SW480 (cell line): ENCODE measurements around the gene NTN1.
"Not testable (repeated sequence)": the region's sequence is repeated elsewhere in the genome, so short reads cannot be mapped to it uniquely, and the experiment has no call there.

Experiments
- DNase-seq: peaks from one replicate; pipeline ENCODE4 v3.0.0-alpha.2; 2016; ENCODE audit warnings: low spot score

The NTN1 gene

DNA sequence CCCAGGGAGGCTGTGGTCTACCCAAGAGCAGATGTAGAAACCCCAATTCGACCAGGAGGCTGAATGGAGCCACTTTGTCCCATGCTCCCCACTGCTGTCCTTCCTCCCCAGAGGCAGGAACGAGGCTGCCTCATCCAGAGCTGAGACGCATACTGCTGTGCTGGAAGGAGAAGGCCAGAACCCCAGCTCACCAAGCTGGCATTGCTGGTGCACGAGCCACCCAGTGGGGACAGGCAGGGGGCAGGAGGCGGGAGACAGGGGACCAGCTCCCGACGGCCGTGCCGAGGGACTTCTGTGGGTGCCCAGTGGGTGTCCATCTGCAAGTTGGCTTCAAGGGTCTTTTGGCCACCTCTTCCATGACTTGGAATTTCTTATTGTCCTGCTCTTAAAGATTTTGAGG is 66.6 kb downstream of the NTN1 start:
- no peak for DNase-seq

DNA sequence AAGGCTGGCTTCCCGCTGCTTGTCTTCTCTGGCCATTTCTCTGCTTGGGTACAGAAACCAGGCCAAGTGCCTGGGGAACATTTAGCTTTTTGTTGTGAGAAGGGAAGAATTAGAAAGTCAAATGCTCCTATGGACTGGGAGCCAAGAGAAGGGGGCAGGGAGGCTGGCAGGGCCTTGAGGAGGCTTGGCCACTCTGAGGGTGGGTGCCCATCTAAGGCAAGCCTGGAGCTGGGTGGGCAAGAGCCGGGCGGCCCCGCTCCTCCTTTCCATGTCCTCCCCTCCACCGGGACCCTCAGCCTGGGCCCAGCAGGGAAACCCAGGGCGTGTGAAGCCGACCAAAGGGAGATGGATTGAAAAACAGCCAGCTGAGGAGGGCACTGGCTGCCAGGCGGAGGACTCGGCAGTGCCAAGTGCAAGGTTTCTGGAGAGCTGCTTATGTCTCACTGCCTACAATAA is 69.4 kb downstream of the NTN1 start:
- no peak for DNase-seq

DNA sequence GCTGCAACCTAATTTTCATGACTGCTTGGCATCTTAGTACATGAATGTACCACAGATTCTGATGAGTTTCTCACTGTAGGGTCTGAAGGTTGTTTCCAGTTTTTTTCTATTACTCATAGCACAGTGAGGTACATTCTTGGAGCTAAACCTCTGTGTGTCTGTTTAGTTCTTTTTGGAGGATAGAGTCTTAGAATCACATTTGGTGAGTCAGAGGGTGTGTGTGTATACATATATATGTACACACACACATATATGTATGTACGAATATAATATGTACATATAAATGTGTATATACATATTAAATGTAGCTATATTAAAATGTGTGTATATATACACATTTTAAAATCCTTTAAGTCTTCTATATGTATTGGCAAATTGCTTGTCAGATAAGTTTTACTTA is 72.9 kb downstream of the NTN1 start:
- no peak for DNase-seq

DNA sequence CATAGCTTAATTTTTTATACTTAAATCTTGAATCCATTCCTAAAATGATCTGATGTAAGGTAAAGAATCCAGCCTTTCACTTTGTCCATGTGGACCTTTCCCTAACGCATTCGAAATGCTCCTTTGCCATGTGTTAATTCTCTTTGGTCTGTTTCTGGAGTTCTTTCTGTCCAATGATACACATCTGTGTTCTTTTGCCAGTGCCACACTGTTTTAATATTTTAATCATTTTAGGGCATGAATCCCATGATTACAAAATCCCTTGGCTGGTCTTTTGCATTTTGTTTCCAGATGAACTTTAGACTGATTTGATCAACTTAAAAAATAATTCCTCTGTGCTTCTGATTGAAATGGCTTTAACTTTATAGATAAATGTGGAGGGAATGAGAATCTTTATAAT is 74.1 kb downstream of the NTN1 start:
- DNase-seq = no peak

DNA sequence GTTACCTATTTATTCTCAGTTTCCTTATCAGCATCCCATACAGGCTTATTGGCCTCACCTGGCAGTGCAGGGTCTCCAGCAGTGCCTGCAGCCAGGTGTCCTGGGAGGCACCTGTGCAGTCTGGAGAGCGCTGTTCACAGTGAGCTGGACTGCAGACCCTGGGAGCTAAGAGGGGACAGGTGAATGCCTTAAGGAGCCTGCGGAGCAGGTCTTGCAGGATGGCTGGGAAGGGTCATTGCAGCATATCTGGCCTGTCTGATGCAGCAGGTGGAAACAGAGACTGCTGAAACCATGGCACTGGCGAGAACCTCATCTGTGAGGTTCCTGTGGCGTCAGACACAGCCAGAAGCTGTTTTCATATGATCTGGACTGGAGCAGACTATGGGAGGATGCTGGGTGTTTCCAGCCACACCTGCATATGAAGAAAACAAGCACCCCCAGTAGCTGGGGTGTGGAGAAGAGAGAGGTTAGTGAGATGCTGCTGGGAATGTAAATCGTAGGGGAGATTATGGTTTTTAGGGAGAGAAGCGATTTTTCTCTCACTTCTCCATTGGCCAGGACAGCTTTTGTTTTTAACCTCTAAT is 77.0 kb downstream of the NTN1 start:
- DNase-seq = no peak

DNA sequence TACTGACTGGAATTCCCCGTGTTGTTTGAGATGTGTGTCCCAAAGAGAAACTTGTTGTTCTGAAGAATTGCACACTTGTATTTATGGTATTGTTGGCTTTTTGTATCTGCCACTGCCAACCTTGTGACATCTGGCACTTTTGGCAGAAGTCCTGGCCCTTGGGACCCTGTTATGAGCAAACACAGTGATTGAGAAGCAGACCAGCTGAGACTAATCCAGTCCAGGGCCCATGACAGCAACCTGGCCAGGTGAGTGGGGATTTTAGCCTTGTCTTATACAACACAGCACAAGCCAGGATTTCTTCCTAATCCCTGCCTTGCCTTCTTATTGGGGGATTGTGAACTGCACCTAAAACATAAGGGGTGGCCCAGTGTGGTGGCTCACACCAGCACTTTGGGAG is 80.0 kb downstream of the NTN1 start:
- no peak for DNase-seq

DNA sequence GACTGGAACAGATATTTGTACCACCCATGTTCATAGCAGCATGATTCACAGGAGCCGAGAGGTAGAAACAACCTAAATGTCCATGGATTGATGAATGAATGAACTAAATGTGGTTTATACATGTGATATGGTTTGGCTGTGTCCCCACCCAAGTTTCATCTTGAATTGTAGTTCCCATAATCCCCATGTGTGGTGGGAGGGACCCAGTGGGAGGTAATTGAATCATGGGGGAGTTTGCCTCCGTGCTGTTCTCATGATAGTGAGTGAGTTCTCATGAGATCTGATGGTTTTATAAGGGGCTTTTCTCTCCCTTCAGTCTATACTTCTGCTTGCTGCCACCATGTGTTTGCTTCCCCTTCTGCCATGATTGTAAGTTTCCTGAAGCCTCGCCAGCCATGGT is 81.9 kb downstream of the NTN1 start:
- not testable (repeated sequence) for DNase-seq

DNA sequence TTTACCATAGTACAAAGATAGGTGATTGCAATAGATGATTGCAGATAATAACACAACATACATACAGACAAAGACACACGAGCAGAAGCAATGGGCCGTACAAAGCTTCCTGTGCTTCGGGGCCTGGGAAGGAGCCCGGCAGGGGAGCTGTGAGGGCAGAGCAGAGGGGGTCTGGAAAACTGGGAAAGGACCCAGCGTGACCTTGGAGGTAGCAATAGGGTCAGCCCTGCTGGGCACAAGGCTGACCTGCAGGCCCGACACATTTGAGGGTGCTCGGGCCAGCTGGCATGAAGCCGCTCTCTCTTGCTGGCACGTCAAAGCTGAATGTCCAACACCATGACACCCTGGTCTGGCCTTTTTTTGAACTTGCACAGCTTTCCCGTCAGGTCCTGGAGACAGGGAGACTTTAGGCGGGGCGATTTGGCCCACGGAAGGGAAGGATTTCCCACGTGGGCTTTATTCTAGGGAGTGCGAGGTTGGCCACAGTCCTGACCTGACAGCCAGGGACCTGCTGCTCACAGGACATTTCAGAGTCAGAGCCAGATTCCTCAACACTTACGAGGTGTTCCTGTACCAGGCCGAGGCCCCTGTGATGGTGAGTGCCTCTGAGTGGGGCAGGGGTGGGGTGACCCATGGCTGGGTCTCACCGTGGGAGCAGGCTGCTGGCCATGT is 83.2 kb downstream of the NTN1 start:
- DNase-seq = no peak

DNA sequence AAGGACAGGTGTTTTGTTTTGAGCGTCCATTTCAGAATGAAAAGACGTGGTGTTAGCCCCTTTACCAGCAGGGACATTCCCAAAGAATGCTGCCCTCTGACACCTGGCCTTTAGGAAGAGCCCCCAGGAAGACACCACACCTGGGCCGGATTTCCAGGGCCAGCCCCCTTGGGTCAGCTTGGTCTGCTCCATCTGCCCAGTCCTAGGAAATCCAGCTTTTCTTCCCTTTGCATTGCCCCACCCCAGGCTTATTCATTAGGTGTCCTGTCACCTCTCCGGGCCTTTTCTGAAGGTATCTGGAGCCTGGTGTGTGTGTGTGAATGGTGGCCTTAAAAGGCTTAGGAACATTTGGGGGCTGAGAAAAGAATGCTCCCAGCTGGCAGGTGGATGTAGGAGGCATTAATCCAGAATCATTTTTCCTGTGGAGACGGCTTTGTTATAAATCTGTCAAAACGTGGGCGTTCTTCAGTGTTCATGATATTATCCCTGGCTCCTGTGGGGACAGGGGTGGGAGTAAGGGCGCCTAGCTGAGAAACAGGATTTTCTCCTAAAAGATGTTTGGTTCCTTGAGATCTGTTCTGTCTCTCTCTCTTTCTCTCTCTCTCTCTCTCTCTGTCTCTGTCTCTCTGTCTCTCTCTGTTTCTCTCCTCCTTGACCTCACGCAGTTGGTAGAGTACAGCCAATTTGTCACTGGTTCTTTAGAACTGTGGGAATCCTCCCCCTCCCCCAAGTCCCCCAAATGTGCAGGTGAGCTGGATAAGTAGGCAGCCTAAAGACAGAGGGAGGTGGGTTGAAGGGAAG is 84.0 kb downstream of the NTN1 start:
- DNase-seq = no peak

DNA sequence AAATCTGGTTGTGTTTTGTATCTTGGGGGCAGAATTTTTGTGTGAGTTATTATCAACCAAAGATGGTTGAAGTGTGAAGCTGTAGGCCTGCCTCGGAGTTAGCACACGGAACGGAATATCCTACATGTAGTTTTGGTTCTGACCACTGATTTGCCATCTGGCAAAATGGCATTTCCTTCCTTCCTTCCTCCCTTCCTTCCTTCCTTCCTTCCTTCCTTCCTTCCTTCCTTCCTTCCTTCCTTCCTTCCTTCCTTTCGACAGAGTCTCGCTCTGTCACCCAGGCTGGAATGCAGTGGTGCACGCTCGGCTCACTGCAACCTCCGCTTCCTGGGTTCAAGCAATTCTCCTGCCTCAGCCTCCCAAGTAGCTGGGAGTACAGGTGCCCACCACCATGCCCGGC is 85.0 kb downstream of the NTN1 start:
- DNase-seq = not testable (repeated sequence)

DNA sequence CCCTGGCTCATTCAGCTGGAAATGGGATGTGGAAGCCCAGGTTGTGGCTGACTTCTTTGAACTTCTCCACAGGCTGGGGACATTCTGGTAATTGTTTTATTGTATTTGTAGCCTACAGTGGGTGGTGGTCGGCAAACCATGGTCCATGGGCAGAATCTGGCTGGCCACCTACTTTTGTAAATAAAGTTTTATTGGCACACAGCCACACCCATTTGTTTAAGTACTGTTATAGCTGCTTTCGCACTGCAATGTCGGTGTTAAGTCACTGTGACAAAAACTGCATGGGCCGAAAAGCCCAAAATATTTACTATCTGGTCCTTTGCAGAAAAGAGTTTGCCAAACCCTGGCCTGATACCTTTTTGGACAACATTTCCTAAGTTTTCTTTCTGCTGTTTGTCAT is 86.2 kb downstream of the NTN1 start:
- DNase-seq = no peak

DNA sequence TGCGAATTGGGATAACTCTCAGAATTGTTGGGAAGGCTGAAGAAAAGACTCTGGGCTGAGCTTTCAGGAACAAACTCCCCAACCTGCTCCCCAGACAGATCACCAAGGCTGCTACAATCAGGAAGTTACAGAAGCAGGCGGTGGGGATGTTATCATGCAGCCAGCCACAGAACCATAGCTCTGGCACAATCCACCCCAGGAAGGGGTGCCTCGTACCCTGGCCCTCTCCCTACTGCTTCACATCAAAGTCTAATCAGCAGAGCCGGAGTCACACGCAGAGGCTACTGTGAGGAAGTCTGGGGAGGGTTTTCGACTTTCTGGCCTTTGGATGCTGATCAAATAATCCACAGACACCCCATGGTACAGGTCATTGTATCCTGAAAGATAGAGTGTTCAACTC is 86.8 kb downstream of the NTN1 start:
- no peak for DNase-seq

DNA sequence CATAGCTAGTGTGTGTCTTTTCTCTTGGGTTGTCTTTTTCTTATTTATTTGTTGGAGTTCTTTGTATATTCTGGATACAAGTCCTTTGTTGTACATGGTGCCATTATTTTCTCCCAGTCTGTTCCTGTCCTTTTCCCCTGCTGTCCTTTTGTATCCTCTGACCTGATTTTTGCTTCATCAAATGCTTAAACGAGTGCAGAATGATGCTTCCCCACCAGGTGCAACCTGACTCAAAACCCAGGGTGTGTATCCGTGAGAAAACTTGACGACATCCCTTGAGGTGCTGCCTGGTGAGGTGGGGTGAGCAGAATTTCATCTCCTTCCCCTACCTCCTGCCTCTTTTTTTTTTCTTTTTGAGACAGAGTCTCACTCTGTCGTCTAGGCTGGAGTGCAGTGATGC is 88.6 kb downstream of the NTN1 start:
- no peak for DNase-seq

DNA sequence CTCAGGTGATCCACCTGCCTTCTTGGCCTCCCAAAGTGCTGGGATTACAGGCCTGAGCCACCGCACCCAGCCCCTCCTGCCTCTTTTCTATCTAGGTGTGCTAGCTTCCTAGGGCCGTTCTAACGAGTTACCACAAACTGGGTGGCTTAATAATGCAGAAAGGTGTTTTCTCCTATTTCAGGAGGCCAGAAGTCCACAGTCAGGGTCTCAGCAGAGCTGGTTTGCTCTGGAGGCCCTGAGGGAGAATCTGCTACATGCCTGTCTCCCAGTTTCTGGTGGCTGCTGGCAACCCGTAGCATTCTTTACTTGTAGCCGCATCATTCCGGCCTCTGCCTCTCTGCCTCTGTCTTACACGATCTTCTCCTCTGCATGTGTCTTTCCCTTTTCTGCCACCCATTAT is 89.2 kb downstream of the NTN1 start:
- DNase-seq = no peak

DNA sequence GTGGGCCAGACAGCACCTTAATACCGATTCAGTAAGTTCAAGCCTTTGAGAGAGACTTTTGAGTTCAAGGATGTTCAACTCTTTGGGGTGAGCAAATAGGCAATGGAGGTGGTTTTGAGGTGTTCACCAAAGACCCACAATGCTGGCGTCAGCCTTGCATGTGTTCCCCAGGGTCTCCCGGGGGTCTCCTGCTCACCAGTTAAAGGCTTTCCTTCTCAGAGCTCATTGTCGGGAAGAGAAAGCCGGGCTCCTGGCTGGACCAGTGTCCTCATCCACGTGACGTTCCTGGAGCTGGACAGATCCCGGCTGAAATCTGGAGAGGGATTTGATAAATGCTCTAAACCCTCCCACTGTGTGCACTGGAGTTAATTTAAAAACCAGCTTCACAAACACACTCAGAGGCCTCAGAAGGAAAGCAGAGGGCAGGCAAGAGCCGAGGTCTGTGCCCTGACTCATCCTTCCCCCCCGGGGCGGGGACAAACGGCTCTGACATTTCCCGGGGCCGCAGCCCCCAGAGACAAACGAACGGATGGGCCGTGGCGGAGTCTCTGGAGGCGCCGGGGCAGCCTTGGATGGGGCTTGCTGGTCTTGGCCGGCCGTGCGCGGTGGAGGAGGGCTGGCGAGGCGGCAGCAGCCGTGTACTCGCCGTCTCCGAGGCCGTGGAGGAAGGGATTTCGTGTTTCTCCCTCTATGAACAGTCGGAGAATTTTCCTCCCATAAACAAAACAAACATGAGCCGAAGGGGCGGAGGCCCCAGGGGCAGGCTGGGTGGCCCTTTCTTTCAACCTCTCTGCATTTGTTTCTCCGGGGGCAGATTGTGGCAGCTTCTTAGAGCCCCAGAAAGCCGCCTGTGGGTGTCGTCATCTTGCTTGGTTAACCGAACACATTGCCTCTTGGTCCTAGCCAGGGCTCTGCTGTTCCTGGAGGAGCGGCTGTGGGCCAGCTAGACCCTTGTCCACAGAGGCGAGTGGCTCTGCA is 94.2 kb downstream of the NTN1 start:
- DNase-seq = peak; percentile 25

DNA sequence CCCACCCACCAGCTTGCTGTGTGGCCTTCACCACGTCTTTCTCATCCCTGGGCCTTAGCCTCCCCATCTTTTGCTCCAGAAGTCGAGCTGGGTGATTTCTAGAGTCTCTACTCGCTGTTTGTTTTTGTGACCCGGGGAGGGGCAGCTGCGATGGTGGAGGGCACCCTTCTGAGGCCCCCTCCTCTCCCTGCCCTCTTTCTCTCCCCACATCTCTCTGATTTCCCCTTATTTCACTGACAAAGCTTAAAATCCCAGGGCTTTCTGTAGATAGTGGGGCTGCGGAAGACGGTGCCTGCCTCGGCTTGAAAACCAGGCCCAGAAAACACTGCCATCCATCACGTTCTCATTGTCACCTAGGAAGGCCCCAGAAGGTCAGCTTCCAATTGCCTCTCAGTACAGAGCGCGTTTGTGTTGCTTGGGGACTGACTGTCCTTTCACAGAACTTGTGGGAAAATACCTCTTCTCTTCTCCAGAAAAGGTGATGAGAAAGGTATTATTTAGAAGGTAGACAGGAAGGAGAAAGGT is 95.1 kb downstream of the NTN1 start:
- DNase-seq = no peak

DNA sequence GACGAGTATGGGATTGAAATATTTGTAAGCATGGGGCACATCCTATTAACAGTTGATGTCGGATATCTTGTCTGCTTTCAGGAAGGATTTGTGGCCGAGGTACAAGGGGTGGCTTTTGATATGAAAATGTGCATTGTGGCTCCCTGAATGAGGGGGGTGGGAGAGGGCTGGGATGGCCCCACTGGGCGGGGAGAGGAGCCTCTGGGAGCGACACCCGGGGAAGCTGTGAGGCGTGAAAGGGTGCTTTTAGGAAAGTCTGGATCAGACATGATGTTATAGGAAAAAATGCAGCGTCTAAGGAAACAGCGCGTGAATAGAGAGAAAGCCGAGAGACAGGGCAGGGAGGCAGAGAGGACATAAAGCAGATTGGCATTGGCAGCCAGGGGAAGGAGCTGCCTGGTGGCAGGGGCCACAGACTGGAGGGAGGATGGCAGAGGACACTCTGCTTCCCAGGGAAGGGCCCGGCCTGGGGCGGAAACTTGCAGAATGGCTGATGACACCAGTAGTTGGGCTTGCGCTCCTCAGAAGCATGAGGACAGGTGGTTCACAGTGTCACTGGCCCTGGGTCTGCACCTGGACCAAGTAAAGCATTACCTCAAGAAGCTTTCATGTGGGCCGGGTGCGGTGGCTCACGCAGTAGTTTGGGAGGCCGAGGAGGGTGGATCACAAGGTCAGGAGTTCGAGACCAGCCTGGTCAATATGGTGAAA is 95.7 kb downstream of the NTN1 start:
- no peak for DNase-seq

DNA sequence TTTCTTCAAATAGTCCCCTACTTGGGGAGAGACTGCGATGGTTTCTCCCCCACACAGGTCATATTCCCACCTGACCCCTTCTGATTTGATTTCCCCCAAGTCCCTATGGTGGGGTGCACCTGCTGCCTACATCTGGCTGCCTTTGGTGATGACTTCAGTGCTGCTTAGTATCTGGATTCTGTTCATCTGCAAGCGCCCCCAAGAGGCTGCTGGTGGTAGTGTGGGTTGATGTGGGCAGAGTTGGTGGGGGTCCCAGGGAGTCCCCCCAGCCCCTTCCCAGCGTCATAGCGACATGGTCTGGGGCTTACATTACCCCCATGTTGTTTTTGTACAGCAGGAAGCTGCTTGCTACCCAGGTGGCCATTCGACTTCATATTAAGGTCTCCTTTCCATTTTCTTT is 99.2 kb downstream of the NTN1 start:
- DNase-seq = peak; percentile 6

DNA sequence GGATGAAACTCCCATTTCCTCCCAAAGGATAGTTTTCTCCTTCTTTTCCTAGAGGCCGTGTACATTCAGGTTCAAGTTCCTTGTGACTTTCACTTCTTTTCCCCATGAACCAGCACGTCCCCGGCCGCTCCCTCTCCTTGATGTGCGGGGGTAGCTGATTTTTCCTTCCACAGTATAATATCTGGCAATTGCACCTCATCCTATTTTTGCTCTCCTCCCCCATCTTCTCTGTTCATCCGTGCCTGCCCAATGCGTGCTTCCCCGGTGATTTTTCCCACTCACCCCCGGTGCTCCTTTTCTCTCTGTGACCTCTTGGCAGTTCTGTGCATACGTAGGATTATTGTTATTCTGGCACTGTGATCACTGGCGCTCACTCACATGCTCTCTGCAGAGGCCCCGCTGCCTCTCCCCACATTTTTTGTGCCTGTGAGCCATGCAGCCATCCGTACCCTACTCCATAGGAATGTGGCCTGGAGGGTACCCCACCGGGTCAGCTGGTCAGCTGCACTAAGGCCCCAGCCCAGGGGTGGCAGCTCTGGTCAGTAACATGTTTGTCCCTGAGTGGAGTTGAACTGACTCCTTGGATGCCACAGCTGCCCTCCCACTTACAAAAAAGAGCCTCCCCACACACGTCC is 100.0 kb downstream of the NTN1 start:
- no peak for DNase-seq

DNA sequence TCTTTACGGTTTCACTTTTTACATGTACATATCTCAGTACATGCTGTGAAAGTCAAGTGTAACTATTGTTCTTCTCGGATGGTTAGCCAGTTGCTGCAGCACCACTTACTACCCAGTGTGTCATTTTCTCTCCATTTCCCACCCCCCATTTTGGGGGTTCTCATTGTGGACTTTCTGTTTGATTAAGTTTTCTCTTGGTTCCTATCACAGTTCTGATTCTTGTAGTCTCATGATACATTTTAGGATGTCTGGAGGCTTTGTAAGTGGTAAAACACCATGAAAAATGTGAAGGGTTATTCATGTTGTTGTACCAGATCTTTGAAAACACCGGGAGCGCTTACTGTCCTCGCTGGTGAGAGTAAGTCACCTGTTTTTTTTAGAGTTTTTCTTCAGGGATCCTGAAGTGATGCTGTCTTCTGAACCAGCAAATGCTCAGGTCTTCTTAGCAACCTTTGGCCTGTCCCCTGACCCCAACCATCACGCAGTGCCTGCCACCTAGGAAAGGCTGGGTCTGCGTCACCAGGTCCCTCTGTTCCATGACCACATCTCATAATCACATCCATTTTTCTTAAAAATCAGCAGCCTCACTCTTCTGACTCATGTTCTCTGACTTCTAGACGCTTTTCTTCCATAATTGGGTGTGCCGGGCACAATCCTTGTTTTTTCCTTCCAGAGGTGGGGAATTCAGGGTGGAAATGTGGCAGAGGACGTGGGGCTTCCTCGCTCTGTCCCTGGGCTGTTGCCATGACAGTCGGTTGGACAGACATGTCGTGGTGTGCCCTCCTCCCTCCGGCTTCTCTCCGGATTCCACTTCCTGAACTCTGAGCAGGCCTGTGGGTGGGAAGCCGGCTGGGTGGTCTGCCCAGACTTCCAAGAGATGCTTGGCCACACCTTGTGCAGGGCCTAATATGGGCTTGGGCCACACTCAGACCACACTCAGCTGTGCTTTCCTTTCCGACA is 102.6 kb downstream of the NTN1 start:
- no peak for DNase-seq
